ENCODE results near the gene GRB10.

GRCh38 chr7:50653981-50654425 is 128.7 kb downstream of the GRB10 start:
- TF ChIP-seq CTCF (IDR thresholded peaks at IDR 0.05) (no peak), POLR2A (IDR thresholded peaks at IDR 0.05) (no peak)

Data from testis (tissue), 2 donors.